Measurements from ENCODE around the gene ZNF503.

Gene ZNF503

GRCh38 chr10:75406462-75407223 lies 5.1 kb upstream of the ZNF503 start:
- no peak for DNase-seq (ENCODE audit: low read depth in 2 of 2)

DNA sequence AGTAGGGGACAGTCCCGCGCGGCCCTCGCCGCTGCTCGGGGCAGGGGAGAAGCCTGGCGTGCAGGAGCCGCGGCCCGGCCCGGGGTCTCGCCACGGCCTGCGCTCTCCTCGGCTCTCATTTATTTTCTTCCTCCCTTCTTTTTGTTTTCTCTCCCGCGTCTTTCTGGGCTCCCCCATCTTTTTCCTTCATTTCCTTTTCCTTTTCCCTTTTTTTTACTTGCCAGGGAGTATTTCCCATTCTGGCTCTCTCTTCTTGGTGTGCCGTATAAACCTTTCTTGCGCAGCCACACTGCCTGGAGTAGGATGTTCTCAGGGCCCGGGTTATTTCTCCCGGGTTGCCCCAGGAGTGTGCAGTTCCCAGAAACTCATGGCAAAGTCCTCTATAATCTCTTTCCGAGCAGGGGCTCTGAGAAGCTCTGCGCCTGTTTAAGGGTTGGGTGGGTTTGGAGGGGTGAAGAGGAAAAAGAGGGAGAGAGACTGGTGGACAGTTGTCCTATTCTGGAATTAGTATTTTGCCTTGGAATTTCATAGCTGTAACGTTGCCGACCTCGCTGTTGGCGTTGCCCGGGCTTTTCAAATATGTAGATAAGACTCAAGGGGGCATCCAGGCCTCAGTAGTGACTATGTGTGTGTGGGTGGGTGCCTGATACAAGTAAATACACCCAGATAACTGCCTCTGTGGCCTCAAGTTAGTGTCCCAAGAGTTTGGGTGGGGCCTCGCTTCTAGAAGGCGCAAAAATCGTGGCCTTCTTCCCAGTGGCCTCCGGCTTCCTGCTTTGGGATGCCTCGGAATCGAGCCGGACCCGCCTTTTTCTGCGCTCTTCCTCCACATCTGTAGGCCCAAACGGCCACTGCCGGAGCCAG lies 4.3 kb upstream of the ZNF503 start:
- no peak for DNase-seq (ENCODE audit: low read depth in 2 of 2)

DNA sequence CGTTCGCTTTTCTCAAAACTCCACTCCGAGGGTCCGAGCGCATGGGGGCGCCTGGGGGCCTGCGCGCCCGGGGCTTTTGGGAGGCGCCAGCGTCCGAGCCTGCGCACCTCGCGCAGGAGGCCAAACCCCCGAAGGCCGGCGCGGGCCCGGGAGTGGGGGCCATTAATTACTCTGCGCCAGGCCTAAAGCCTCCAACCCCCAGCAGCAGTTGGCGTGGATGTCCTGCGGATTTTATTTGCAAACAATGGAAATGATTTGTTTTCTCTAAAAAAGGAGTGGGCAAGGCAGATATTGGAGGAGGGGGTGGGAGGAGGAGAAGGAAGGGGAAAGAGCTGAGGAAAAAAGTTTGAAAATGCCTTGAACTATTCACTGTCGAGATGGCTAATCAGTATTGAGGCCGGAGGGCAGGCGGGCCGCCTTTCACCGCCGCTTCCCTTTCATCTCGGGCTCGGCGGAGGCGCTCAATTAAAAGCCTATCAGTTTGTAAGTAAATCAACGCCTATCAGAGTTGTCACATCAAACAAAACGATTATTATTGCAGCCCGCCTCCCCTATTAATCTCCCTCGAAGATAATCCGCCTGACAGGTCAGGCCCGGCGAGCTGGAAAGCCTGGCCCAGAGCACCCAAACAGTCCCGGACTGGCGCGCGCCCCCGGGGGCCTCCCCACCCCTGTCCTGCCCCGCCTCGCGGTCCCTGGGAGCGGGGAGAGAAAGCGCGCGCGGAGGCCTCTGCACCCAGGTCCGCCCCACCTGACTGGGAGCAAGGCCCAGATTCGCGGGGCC lies 3.4 kb upstream of the ZNF503 start:
- DNase-seq (ENCODE audit: low read depth in 2 of 2): no peak

DNA sequence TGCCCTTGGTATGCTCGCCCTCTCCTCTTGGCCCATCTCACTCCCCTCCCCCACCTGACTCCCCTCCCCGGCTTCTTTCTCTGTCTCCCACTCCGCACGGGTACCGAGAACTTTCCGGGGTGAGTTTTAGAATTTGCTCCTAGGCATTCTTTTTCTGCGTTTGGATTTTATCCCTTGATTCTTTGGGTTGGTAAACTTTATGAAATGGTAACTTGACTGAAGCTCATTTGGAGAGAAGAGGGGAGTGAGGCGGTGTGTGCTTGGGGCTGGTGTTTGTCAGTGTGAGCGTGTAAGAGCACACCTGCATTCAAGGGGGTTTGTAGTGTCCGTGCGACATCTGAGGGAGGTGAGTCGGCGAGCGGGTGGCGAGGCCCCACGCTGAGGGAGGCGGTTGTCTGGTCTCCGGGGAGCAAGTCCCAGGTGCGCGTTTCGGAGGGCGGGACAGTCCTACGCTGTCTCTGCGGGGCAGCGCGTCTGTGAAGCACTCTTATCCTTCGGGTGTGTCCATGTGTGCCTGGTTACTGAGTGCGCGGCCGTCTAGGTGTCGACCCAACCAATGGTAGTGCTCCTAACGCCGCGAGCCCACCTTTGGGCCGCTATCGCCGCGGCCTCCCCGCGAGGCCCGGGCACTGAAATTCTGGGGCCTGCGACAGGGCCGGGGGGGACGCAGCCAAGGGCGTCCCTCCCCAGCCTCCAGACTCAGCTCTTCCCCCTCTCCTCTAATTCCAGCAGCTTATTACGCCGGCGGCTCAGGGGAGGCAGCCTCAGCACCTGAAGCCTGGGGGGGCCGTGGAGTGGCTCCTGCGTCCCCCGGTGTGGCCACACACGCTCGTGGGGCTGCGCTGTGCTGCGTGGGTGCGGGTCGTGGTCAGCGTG lies 2.6 kb upstream of the ZNF503 start:
- no peak for DNase-seq (ENCODE audit: low read depth in 2 of 2)

- no peak for DNase-seq (ENCODE audit: low read depth in 2 of 2)
Observed at GRCh38 chr10:75403144-75403938, 1.8 kb upstream of the ZNF503 start.

DNA sequence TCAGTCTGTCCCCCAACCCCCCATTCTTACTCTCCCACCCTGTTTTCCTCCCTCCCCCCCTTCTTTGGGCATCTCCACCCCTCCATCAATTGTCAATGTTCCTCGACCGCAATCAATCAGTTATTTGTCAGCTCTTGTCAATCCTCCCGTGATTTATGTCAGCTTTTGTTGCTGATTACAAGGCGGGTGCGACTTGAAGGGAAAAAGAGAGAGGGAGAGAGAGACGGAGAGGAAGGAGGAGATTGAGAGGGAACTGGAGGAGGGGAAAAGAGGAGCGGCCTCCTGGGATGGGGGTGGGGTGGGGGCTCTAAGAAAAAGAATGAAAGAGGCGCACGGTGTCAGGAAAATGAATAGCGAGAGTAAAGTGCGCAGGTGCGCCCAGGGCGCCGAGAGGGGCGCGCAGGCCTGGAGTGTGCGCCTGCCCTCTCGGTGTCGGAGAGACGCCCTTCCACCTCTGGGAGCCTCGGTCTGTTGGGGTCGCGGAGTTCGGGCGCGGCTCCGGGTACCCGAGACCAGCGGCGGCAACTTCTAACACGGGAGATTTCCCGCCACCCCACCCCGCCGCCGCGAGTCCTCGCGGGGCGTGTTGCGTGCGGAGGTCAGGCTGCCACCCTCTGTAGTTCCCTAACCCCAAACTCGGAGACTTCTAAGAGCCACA lies 1.1 kb upstream of the ZNF503 start:
- DNase-seq (ENCODE audit: low read depth in 2 of 2): no peak

DNA sequence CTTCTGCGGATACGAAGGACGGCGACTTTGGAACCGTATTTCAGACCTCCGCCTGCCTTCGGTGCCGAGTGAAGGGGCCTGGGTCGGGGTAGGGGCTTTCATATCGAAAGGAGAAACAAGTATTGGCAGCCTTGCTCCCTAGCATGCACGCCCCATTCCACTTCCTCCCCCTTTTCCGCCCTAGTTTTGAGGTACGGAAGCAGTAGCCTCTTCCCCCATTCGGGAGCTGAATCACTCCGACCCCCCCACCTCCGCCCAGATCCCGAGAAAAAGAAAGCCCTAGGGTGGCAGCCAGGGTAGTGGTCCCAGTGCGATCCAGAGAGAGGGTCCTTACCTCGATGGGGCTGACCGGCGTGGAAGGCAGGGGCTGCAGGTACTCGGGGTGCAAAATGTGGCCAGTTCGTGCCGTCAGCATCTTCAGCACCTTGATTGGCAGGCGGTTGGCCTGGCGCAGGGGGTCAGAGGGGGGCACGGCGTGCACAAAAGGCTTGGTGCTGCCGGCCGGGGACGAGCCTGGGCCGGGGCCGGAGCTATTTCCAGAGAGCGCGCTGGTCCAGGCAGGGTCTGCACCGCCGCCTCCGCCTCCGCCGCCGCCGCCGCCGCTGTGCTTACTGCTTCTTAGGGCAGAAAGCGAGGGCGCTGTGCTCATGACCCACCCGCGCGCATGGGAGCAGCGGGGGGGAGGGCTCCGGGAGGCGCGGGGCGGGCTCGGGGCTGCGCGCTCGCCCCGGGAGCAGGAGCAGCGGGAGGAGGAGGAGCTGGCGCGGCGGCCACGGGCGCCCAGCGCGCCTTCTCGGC lies 594 bp downstream of the ZNF503 start:
- no peak for DNase-seq (ENCODE audit: low read depth in 2 of 2)

DNA sequence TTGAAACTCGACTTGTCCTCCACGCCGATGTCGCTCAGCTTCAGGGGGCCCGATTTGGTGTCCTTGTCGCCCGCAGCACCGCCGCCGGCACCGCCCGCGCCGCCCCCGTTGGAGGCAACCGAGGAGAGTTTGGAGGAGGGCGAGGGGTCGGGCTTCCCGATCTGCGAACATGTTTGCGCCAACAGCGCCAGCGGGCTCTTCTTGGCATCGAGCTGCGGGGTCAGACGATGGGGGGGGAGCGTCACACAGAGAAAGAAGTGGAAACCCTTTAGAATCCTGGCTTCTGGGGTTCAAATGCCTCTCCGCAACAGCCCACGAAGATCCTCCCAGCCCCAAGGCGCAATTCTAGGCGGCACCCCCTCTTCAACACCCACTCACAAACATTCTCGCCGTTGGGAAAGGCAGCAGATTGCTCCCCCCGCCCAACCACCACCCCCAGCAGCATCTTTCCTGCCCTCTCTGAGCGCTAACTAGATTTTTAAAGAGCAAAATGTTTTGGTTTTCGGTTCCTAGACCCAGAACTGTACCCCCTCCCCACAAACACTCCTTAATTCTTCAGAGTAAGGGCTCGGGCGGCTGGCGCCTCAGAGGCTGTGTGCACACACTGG lies 1.3 kb downstream of the ZNF503 start:
- no peak for DNase-seq (ENCODE audit: low read depth in 2 of 2)

DNA sequence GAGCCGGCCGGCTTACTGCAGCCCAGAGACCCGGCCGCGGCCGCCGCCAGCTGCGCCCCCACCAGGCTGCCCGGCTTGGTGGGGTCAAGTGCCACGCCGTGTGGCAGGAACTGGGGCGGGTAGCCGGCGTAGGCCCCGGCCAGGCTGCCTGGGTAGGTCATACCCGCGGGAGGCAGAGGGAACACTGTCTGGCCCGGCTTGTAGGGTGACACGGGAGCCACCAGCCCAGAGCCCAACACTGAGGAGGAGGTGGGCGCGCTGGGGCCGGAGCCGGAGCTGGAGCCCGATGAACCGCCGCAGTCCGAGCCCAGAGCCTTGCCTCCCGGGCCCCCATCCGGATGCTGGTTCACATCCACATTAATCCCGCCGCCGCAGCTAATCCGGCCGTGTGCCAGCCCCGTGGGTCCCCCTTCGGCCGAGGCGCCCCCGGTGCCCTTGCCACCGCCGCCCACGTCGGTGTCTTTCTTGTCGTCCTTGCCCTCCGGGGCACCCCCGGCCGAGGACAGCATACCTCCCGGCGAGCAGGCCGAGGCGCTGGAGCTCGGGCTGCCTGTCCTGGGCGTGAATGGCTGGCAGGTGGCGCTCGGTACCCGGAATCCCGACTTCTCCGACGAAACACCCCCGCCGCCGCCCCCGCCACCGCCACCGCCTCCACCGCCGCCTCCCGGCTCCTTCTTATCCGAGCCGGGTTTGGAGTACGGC lies 2.0 kb downstream of the ZNF503 start:
- DNase-seq (ENCODE audit: low read depth in 2 of 2): no peak

DNA sequence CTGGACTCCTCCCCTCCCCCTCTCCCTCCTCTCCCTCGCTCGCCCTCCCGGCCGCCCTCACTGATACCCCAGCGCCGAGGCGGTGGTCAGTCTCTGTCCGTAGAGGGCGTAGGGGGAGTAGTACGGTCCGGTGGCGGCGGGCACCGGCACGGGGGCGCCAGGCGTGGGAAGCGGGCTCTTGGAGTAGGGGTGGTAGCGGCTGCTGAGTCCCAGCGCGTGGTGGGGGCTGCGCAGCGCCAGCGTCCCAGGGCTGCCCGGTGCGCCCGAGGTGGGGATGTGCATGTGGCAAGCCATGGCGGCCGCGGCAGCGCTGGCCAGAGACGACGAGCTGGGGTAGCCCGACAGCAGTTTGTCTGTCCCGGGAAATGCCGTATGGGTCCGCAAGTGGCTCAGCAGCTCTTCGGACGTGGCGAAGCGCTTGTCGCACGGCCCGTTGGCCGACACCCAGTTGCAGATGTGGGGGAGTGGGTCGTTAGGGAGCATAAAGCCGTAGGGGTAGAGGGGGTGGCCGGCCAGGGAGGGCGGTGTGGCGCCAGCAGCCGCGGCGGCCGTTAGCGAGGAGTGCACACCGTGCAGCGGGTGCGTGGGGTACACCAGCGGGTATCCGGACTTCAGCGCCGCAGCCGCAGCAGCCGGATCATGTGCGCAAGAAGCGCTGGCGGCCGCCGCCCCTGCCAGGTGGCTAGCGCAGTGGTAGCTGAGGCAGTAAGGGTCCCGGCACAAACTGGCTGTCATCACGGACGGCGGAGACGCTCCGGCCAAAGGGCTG lies 2.7 kb downstream of the ZNF503 start:
- DNase-seq (ENCODE audit: low read depth in 2 of 2): no peak

DNA sequence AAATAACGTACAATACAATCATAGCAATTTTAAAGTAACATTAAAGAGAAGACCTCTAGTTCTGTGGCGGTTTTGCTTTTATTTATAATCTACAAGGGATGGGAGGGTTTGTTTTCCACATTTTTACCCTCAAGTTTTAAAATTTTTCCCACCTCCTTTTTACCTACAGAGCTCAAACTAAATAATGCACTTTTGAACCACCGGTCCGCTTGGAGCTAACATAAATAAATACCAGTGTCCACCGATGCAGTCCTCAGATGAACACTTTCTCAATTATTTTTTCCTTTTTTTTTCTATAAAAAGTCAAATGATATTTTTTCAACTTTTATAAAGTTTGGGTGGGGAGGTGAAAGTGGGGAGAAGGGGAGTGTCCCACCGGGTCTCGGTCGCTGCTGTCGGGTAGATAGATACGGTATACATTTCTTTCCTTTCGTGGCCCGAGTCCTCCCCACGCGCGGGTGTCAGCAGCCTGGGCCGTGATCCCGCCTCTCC lies 3.3 kb downstream of the ZNF503 start:
- no peak for DNase-seq (ENCODE audit: low read depth in 2 of 2)

DNA sequence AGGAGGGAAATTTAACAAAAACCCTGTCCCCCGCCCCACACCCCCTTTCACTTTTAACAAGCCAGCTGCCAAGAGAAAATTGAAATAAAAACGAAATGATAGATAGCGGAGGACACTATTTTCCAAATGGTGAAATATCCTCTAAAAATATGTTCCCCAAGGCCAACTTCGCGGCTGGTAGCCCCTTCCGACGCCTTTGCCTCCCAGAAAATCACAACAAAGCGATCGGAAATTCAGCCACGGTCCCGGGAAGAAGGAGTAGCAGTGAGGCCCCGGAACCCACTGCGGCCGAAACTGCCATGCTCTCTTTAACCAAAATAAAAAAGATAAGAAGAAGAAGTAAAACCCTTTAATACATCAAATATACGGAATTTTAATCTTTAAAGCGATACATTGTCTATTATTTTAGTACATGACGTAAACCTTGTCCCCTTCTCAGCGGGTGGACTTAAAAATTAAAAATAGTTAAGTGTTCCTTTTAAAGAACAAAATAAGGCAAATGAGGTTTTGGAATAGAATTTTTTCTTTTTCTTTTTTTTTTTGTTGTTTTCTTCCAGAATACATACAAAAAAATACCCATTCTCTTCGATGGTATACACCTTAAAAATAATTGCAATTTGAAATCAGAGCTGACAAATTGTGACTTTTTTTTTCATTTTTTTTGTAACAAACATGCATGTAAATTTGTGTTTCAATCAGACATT lies 3.9 kb downstream of the ZNF503 start:
- no peak for DNase-seq (ENCODE audit: low read depth in 2 of 2)

DNA sequence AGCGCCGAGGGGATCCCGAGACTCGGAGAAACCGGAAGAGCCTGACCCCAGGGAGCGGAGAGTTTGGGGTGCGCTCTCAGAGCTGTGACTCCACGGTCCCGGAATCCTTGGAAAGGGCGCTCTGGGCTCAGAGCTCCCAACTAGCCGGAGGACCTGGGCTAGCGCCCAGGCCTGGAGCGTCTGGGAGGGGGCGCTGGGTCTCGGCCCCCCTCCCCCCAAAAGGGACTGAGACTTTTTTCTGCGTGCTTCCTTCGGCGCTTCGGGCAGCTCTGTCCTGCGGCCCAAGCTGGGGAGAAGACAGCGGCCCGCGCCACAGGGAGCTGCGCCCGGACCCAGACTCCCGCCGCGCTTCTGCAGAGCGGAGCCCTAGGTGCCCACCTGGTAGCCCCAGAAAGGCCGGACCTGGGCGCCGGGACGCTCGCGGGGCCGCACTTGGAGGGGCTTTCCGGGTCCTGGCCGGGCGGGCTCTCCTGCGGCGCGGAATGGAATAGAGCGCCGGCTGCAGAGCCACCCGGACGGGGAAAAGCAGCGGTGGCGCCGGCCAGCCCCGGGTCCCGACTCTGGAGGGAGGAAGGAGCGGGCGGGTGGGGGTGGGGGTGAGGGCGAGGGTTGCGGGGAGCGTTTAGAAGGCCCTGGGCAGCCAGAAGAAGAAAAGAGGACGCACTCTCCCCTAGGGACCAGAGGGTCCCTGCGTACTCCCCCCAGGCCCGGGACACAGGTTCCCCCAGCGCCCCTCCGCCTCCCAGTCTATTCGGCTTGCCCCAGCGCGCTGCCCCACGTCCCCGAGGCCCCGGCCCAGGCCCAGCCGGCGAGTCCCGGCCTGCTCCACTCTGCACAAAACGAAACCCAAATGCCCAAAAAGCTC lies 4.7 kb downstream of the ZNF503 start:
- DNase-seq (ENCODE audit: low read depth in 2 of 2): no peak

GRCh38 chr10:75395932-75396630 lies 5.5 kb downstream of the ZNF503 start:
- DNase-seq (ENCODE audit: low read depth in 2 of 2): no peak

Measured in fibroblast of skin of left quadriceps (primary cell).